ENCODE measurements around the gene CRBN.
A peak's percentile ranks its signal among the peaks of the same experiment; 100 is the strongest.

The CRBN gene

DNA sequence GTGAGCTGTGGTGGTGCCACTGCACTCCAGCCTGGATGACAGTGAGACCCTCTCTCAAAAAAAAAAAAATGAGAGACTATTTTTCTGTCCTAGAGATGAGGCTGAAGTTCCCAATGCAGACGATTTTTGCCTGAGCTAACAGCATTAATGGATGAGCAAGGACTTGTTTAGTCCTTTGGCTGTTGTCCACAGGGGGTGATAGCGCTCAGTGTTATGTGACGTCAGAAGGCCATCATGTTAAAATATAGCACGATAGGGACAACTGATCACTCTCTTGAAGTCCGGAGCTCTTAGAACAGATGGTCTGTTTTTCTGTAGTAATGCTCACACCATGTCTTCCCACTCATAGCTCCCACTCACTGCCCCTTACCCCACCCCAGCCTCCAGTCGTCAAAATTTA is 46.0 kb downstream of the CRBN start:
- H3K4me3 ChIP-seq (ENCODE audit: low read depth, low read length): no peak overlapping the region
- no peak for TF ChIP-seq CTCF (IDR thresholded peaks at IDR 0.05; ENCODE audit: borderline replicate concordance, insufficient read depth, low read depth, low read length)

- no peak overlapping the region for H3K4me3 ChIP-seq (ENCODE audit: low read depth, low read length)
- TF ChIP-seq CTCF (IDR thresholded peaks at IDR 0.05; ENCODE audit: borderline replicate concordance, insufficient read depth, low read depth, low read length): no peak
Observed at GRCh38 chr3:3129579-3129978, 49.9 kb downstream of the CRBN start.

GRCh38 chr3:3127432-3128010 is 52.0 kb downstream of the CRBN start:
- no peak for TF ChIP-seq CTCF (IDR thresholded peaks at IDR 0.05; ENCODE audit: borderline replicate concordance, insufficient read depth, low read depth, low read length)
- H3K4me3 ChIP-seq (ENCODE audit: low read depth, low read length): peak overlapping the region; percentile 92

GRCh38 chr3:3126477-3127431 is 52.7 kb downstream of the CRBN start, which contains the start of gene TRNT1:
TSS of gene TRNT1 (plus strand) at chr3:3126940. CDS start at chr3:3129041, 2,101 bp downstream.
- no peak for TF ChIP-seq CTCF (IDR thresholded peaks at IDR 0.05; ENCODE audit: borderline replicate concordance, insufficient read depth, low read depth, low read length)
- peak within 1 kb of the TSS; percentile 92 for H3K4me3 ChIP-seq (ENCODE audit: low read depth, low read length)

DNA sequence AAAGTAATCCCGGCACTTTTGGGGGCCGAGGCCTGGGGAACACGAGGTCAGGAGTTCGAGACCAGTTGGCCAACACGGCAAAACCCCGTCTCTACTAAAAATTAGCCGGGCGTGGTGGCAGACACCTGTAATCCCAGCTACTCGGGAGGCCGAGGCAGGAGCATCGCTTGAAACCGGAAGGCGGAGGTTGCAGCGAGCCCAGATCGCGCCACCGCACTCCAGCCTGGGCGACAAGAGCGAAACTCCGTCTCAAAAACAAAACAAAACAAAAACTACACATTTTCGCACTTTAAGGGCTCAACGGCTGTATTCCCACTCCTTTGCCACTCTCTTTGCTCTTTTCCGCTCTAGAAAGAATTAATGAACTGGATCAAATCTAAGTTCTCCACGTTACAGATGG is 53.5 kb downstream of the CRBN start:
- no peak for TF ChIP-seq CTCF (IDR thresholded peaks at IDR 0.05; ENCODE audit: borderline replicate concordance, insufficient read depth, low read depth, low read length)
- peak overlapping the region; percentile 92 for H3K4me3 ChIP-seq (ENCODE audit: low read depth, low read length)

DNA sequence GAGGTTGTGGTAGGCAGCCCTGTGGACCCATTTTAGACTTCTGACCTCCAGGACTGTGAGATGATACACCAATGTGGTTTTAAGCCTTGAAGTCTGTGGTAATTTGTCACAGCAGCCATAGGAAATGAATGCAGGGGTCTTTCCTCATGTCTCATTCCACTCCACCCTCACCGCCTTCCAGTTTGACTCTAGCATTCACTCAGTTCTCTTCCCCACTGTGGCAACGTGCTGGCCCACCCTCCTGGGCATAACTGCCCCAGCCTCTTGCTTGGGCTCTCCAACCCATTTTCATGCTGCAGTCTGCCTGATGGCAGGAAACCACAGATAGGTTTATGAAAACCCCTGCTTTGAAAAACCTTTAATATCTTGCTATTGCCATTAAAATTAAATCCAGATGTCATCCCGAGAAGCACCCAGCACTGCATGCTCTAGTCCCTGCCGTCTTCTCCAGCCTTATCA is 60.1 kb downstream of the CRBN start:
- H3K4me3 ChIP-seq (ENCODE audit: low read depth, low read length): no peak overlapping the region
- no peak for TF ChIP-seq CTCF (IDR thresholded peaks at IDR 0.05; ENCODE audit: borderline replicate concordance, insufficient read depth, low read depth, low read length)
